HG02981 (cell line): ENCODE measurements around the gene UBE2L5.

Source experiments
- ATAC-seq: cut with Tn5 transposase; IDR thresholded peaks from one replicate; pipeline ENCODE4 v1.9.1; 2021; ENCODE audit warnings: mild to moderate bottlenecking, moderate library complexity; ENCODE audit not compliant: unreplicated experiment

UBE2L5 gene

GRCh38 chr13:30404207-30404606 lies 18.1 kb upstream of the UBE2L5 start:
- no peak for ATAC-seq

GRCh38 chr13:30406779-30407416 lies 15.4 kb upstream of the UBE2L5 start:
- no peak for ATAC-seq

DNA sequence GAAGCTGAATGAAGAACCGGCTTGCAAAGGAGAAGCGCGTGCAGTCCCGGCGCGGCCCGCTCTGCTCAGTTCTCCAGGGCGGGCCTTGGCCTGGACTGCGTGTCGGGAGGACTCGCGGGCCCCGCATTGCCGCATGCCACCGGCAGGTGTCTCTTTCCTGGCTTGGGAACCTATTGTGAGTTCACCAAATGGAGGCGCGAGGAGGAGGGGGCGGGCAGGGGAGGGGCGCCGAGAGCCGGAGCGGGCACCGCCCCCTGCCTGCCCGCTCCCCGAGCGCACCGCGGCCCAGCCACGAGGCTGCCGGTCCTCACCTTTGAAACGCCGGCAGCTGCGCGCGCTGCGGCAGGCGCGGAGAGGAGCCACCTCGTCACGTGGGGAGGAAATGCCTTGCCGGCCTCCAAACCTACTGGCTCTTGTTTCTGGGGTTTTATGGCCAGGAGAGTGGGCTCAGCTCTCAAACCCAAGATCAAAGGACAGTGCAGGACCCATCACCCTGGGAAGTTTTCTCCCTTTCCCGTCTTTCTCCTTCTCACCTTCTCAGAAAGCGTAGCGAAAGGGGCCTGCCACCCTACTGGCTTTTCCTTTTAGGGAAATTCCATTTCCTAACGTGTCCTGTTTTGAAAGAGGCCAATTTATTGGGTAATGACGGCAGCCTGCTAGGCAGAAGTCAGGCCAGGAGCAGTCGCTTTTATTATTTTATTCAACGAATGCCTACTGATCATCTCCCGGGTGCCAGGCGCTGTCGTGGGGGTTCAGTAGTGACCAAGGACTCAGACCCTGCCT lies 13.8 kb upstream of the UBE2L5 start:
- ATAC-seq = peak; percentile 85

GRCh38 chr13:30409886-30410704 lies 12.2 kb upstream of the UBE2L5 start:
- ATAC-seq = no peak

DNA sequence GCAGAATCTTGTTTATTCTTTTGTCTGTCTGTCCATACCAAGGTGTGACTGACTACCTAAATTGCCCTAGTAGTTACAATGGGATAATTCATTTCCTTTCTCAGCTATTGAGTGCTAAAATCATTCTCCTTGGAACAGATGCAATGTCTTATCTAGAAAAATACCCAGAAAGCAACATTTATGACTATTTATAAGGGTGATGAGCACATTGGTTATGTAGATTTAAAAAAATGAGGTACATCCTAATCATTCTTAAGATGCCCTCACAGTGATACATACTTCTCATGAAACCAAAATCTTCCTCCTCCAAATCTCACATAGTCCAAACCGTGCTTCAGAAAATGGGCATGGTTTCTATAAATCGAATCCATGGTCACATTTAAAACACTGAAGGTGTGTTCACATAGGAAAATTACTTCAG lies 11.6 kb upstream of the UBE2L5 start:
- ATAC-seq = no peak

DNA sequence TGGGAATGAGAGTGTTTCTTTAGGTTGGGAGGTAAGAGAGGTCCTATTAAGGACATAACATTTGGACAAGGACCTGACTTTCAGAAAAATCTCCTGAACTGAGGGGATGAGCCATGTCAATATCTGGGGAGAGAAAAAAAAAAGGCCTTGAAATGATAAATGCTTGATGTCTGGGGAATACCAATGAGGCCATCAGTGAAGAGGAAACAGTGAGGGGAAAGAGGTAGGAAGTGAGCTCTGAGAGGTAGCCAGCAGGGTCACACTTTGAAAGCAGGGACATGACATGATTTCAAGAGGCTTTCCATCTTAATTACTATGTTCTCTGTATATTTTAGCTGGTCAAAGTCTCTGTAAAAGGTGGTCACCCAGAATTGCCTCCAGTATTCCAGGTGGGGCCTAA lies 9.9 kb upstream of the UBE2L5 start:
- ATAC-seq = no peak

DNA sequence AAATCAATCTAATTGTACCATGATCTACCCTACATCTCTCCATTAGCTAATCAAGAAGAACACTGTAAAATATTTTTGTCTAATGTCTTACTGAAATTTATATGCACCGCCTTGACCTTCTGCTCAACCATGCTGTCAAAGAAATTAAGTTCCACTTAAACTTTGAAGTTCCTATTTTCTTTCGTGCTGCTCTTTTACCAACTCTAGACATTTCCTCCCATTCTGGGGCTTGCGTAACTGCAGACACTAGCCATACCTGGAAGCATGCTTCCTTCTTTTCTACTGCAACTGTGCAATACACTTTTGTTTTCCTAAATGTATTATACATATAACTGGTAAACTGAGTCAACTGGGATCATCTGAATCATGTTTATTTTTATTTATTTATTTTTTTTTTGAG lies 8.5 kb upstream of the UBE2L5 start:
- ATAC-seq = no peak

DNA sequence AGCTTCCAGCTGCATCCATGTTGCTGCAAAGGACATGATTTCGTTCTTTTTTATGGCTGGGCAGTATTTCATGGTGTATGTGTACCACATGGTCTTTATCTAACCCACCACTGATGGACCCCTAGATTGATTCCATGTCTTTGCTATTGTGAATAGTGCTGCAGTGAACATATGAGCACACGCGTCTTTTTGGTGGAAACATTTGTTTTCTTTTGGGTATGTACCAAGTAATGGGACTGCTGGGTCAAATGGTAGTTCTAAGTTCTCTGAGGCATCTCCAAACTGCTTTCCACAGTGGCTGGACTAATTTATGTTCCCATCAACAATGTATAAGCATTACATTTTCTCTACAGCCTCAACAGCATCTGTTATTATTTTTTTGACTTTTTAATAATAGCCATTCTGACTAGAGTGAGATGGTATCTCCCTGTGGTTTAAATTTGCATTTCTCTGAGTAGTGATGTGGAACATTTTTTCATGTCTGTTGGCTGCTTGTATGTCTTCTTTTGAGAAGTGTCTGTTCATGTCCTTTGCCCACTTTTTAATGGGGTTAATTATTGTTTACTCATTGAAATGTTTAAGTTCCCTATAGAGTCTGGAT lies 6.8 kb upstream of the UBE2L5 start:
- ATAC-seq = peak; percentile 75

DNA sequence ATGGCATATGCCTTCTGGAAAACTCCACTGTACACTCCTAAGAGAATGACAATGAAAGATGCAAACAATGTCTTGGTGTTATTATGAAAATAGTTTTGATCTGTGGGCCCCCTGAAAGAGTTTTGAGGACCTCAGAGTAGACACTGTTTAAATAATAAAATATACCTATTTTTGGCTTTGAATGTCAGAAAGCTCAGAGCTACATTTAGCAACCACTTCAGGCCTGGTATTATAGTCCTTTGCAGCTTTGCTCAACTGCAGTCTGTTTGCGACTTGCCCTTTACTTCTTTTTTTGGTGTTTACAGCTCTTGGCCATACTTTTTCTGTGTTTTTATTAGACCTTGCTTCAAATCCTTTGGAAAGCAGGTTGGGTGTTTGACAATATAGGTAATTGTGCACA lies 5.8 kb upstream of the UBE2L5 start:
- ATAC-seq = no peak

DNA sequence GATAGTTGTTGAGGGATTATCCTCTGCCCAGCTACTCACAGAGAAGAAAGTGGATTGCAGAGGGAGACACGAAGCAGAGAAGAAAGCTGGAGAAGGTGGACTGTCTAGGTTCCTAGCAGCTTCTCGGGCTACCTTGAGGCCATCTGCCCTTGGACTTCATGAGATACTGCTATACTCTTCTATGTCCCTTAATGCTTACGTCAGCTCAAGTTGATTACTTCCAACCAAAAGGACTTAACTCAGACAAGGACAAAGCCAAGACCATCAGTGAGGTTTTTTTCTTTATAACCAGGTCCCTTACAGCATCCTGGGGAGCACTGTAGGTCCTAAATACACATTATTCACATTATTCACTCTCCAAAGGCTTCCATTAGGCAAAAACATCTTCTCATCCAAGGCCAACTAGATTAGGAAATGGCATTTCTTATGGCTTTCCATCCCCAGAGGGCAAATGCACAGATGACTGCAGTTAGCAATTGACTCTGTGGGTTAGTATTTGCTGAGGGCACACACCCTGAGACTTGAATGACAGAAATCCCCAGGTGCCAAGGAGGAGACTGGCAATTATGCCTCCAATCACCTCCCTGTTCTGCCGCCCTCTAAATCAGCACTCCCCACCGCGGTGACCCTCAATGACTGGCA lies 4.1 kb upstream of the UBE2L5 start:
- no peak for ATAC-seq

DNA sequence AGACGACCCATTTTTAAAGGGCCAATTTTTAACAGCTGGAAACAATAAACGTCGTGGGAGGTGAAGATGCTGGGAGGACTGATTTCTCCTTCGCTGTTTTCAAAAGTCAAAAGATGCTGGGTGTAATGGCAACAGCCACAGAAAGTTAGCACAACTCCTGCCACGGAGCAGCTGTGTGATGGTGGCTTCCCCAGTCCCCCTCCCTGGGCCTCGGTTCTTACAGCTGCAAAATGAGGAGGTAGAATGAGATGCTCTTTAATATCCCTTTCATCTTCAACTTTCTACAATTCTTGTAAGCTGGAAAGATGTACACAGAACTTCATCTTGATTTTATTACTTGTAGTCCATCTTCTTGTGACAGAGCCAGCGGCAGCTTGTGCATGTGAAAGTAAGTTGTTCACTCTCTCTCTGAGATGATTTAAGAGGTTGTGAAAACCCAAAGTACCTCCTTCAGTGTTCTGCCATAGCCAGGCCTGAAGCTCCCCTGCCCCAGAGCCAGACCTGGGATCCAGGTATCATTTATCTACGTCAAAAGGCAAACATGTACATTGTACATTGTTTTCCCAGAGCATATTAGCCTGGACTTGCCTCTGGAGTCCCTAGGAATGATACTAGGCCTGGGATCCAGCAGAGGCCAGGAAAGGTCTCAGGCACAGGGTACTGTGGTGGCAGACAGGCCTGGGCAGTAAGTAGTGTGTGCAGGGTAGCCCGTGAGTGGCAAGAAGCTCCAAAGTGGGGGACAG lies 3.4 kb upstream of the UBE2L5 start:
- ATAC-seq = no peak

DNA sequence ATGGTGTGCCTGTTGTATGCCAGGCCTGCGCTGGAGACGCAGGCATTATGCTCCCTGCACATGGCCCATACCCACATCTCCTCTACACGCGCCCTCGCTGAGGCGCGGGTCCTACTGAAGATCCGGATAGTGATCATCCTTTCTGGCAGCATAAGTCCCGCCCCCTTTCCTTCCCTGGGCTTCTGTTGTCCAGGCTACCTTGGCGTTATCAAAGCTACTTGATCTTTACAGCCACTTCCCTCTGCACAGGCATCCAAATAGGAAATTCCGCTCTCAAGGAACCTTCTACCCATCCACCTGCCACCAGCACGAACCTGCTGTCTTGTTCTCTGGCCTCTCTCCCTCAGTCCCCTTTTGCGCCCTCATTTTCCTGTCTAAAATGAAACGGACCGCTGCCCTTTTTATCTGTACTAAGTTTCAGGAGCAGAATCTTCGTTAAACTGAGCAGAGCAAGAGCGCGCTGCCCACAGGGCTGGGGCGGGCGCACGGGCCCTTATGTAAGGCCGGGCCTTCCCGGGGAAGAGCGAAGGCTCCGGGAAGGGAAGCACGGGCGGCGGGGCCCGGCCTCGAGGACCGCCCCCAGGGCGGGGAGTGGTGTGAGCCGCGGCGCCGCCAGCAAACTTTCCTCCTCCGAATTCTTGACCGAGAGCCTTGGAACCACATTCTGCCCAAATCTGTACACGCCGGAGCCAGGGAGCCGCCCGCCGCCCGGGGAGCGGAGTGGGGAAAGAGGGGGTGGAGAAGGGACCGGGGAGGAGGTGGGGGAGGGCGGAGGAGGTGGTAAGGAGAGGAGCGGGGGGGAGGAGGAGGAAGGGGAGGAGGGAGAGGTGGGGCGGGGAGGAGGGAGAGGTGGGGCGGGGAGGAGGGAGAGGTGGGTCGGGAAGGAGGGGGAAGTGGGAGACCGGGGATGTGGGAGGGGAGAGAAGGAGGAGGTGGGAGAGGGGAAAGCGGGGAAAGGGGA lies 920 bp upstream of the UBE2L5 start:
- ATAC-seq = peak; percentile 38

- ATAC-seq = no peak
Measured at GRCh38 chr13:30423891-30424290, 1.6 kb downstream of the UBE2L5 start.

DNA sequence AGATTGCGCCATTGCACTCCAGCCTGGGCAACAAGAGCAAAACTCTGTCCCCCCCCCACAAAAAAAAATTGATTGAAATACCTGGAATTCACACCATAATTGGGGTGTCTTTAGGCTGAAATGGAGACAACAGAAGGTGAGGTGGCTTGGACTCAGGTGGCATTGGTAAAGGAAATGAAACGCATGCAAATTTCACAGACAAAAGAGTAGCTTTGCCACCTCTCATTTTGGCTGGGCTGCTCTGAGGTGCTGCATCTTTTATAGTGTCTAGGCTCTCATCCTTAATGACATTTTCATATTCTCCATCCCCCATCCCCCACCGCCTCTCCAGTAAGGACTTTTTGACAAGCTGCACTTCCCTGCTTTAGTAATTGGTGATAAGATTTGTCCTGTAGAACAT lies 6.9 kb downstream of the UBE2L5 start:
- no peak for ATAC-seq

- ATAC-seq = peak; percentile 57
Measured at GRCh38 chr13:30429721-30430694, 7.7 kb downstream of the UBE2L5 start.

DNA sequence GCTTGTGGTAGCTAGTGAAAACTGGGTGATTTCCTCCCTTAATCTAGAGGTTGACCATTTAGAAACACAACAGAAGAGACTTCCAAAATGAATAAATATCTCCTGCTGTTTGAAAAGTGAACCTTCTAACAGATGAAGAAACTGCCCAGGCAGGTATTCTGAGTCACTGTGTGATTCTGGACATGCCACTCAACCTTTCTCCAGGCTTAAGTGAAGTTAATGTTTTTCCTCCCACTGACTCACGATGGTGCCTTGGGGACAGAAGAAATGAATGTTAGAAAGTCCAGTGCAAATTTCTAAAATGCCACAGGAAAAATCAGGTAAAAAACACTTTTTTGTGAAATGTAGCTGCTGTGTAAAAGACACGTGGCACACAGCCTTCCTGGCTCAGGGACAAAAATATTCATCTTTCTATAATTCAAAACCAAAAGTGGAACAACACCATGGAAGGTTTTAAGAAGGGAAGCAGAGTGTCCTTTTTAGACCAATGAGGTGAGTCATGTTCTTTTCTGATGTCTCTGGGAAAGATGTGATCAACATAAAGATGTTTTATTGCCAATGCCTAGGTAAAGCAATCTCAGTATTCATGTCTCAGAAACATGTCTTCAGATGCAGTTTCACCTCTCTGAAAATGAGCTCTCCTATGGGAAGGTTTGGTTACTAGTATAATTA lies 9.1 kb downstream of the UBE2L5 start:
- no peak for ATAC-seq

GRCh38 chr13:30435911-30436451 lies 13.7 kb downstream of the UBE2L5 start:
- ATAC-seq = no peak
